GM23338 (cell line): Measurements from ENCODE around the gene HMCN2. TPM values are rescaled to one million over a fixed set of nuclear protein-coding genes. Genes with fewer than 3 reads are reported as not detected.
A peak's percentile ranks its signal among the peaks of the same experiment; 100 is the strongest.

Source experiments
- ATAC-seq: fragments of 200-7000 bp; cut with Tn5 transposase; 3 replicates; pipeline ENCODE4 v1.9.1; 2020
- DNase-seq: peaks from one replicate; pipeline ENCODE4 v3.0.0-alpha.2; 2015; ENCODE audit warnings: low spot score
- H2AFZ ChIP-seq: fragments of 200-600 bp; sonication (generic); 2 replicates; pipeline ENCODE4 v1.8.0; 2016; ENCODE audit warnings: antibody characterized with exemption, mild to moderate bottlenecking, moderate library complexity
- H3F3A ChIP-seq: fragments of 200-600 bp; sonication (generic); replicated peaks from 2 replicates; pipeline ENCODE4 v1.8.0; 2017; ENCODE audit warnings: antibody characterized with exemption, mixed run types, low read depth
- H3K27ac ChIP-seq: fragments of 200-600 bp; sonication (generic); 2 replicates; pipeline ENCODE4 v1.6.1; 2016; ENCODE audit warnings: low read depth
- H3K27me3 ChIP-seq: fragments of 200-600 bp; sonication (generic); 2 replicates; pipeline ENCODE4 v1.8.0; 2016; ENCODE audit warnings: mild to moderate bottlenecking, mixed run types, moderate library complexity; ENCODE audit not compliant: insufficient read depth
- H3K36me3 ChIP-seq: fragments of 200-600 bp; sonication (generic); 2 replicates; pipeline ENCODE4 v1.8.0; 2016; ENCODE audit warnings: mild to moderate bottlenecking; ENCODE audit not compliant: insufficient read depth
- H3K4me1 ChIP-seq: fragments of 200-600 bp; sonication (generic); 2 replicates; pipeline ENCODE4 v1.8.0; 2016; ENCODE audit warnings: mild to moderate bottlenecking, moderate library complexity; ENCODE audit not compliant: insufficient read depth
- H3K4me2 ChIP-seq: fragments of 200-600 bp; sonication (generic); 2 replicates; pipeline ENCODE4 v1.7.1; 2017; ENCODE audit warnings: mixed run types
- H3K4me3 ChIP-seq: fragments of 200-600 bp; sonication (generic); 2 replicates; pipeline ENCODE4 v1.6.1; 2016; ENCODE audit warnings: mixed run types
- H3K79me2 ChIP-seq: fragments of 200-600 bp; sonication (generic); replicated peaks from 2 replicates; pipeline ENCODE4 v1.8.0; 2017; ENCODE audit warnings: mild to moderate bottlenecking; ENCODE audit not compliant: insufficient read depth
- H3K9me2 ChIP-seq: fragments of 200-600 bp; sonication (generic); 2 replicates; pipeline ENCODE4 v1.8.0; 2017; ENCODE audit not compliant: insufficient read depth
- H4K20me1 ChIP-seq: fragments of 200-600 bp; sonication (generic); replicated peaks from 2 replicates; pipeline ENCODE4 v1.8.0; 2017; ENCODE audit warnings: mild to moderate bottlenecking; ENCODE audit not compliant: insufficient read depth
- H3K27ac Mint-ChIP-seq: 2 replicates; pipeline ENCODE4 v1.8.0; 2020; ENCODE audit warnings: inconsistent platforms, mild to moderate bottlenecking, moderate library complexity, mixed read lengths
- H3K27me3 Mint-ChIP-seq: 3 replicates; pipeline ENCODE4 v1.8.0; 2022; ENCODE audit warnings: low read depth, mild to moderate bottlenecking, moderate library complexity, mixed read lengths, inconsistent platforms; ENCODE audit not compliant: insufficient read depth, poor library complexity
- H3K36me3 Mint-ChIP-seq: 3 replicates; pipeline ENCODE4 v1.8.0; 2021; ENCODE audit warnings: low read depth, mild to moderate bottlenecking, inconsistent platforms, moderate library complexity, mixed read lengths
- H3K4me1 Mint-ChIP-seq: 3 replicates; pipeline ENCODE4 v1.8.0; 2020; ENCODE audit warnings: mild to moderate bottlenecking, inconsistent platforms, mixed read lengths
- H3K4me3 Mint-ChIP-seq: 3 replicates; pipeline ENCODE4 v1.8.0; 2021; ENCODE audit warnings: moderate library complexity, mild to moderate bottlenecking, inconsistent platforms, mixed read lengths
- H3K9me3 Mint-ChIP-seq: 3 replicates; pipeline ENCODE4 v1.8.0; 2020; ENCODE audit warnings: moderate library complexity, mild to moderate bottlenecking, inconsistent platforms, mixed read lengths
- CREB1 ChIP-seq: fragments of 250-450 bp; sonication (Bioruptor Pico); IDR thresholded peaks from 2 replicates; pipeline ENCODE4 v1.5.0; 2020; ENCODE audit warnings: low read depth, mild to moderate bottlenecking, moderate library complexity
- EZH2 ChIP-seq: fragments of 200-600 bp; sonication (generic); IDR thresholded peaks from one replicate; pipeline ENCODE4 v1.8.0; 2017; ENCODE audit warnings: antibody characterized with exemption, mild to moderate bottlenecking, low read depth; ENCODE audit not compliant: unreplicated experiment
- EZH2phosphoT487 ChIP-seq: fragments of 200-600 bp; sonication (generic); IDR thresholded peaks from one replicate; pipeline ENCODE4 v1.8.1; 2018; ENCODE audit warnings: antibody characterized with exemption; ENCODE audit not compliant: unreplicated experiment
- JUNB ChIP-seq: IDR thresholded peaks from one replicate; pipeline ENCODE4 v1.6.1; 2016; ENCODE audit warnings: antibody characterized with exemption; ENCODE audit not compliant: unreplicated experiment
- ZNF114 ChIP-seq: fragments of 250-450 bp; sonication (Bioruptor Pico); IDR thresholded peaks from 2 replicates; pipeline ENCODE4 v1.5.0; 2020; ENCODE audit warnings: mild to moderate bottlenecking, moderate library complexity
- ZNF331 ChIP-seq: fragments of 250-450 bp; sonication (Bioruptor Pico); IDR thresholded peaks from 2 replicates; pipeline ENCODE4 v1.5.0; 2020; ENCODE audit warnings: low read depth, mild to moderate bottlenecking, moderate library complexity
- ZNF462 ChIP-seq: fragments of 250-450 bp; sonication (Bioruptor Pico); IDR thresholded peaks from 2 replicates; pipeline ENCODE4 v1.5.0; 2020; ENCODE audit warnings: mild to moderate bottlenecking, moderate library complexity
- polyA plus RNA-seq: library from polyadenylated mRNA; unstranded; fragments of >200 nt; fragmentation: Nextera tagmentation; extraction: Ambion mirVana; gene quantifications from 2 replicates; pipeline ENCODE4 v1.2.1, GENCODE V29; 2016
- total RNA-seq: library from RNA; depleted of rRNA; stranded (reverse); fragments of >200 nt; shearing (Covaris generic); gene quantifications from 2 replicates; pipeline ENCODE4 v1.2.3, GENCODE V29; 2014
- TF ChIP-seq, protein P1 (sequence below): IDR thresholded peaks from 2 replicates; pipeline ENCODE4 v1.6.1; 2016; ENCODE audit warnings: antibody characterized with exemption
- TF ChIP-seq, protein P2 (sequence below), 2 experiments: fragments of 200-600 bp in 1 of 2; sonication (generic) in 1 of 2; conservative IDR thresholded peaks; 2 replicates each; pipeline versions ENCODE4 v1.5.1 to v1.6.1; 2016 to 2017; ENCODE audit warnings: antibody characterized with exemption in 2 of 2, low read depth in 2 of 2, mild to moderate bottlenecking in 2 of 2, moderate library complexity in 1 of 2

The HMCN2 gene
- total and polyA plus RNA-seq, 2 experiments from 2014 or later, result 1.3 to 4.7 TPM

GRCh38 chr9:130433168-130433946 is 167.8 kb downstream of the HMCN2 start:
- Histone ChIP-seq H3K9me2 (no peaks in the 10 kb centered on the region), H2AFZ (peak overlapping the region; percentile 94)

GRCh38 chr9:130433947-130434262 is 168.3 kb downstream of the HMCN2 start:
- H3K79me2 ChIP-seq, result no peaks in the 10 kb centered on the region
- H3K27me3 Mint-ChIP-seq, result peaks cover 28% of the 10 kb centered on the region
- peaks cover 6% of the 10 kb centered on the region; the same call in 1 of the 3 replicates for H3K36me3 Mint-ChIP-seq
- H3K27me3 ChIP-seq, result peaks cover 29% of the 10 kb centered on the region
- no peaks in the 10 kb centered on the region for H3K9me3 Mint-ChIP-seq
- no peak overlapping the region for H3K27ac Mint-ChIP-seq
- DNase-seq, result no peak
- H3K36me3 ChIP-seq, result no peaks in the 10 kb centered on the region
- peak overlapping the region; percentile 33; the same call in 2 of the 3 replicates for H3K4me3 Mint-ChIP-seq
- H3K9me2 ChIP-seq, result no peaks in the 10 kb centered on the region
- ATAC-seq, result no peak
- H2AFZ ChIP-seq, result peak overlapping the region; percentile 94
- H3K4me3 ChIP-seq, result peak overlapping the region; percentile 64
- H3K4me1 ChIP-seq, result no peaks in the 10 kb centered on the region
- H3F3A ChIP-seq, result no peaks in the 10 kb centered on the region; the same call in 1 of the 2 replicates
- peaks cover 2% of the 10 kb centered on the region for H3K4me1 Mint-ChIP-seq
- no peak overlapping the region for H3K27ac ChIP-seq
- no peaks in the 10 kb centered on the region for H4K20me1 ChIP-seq
- H3K4me2 ChIP-seq, result peak overlapping the region; percentile 89
- TF ChIP-seq JUNB (no peak), ZNF331 (CRISPR knock-in tag) (no peak), ZNF462 (CRISPR knock-in tag) (no peak)
- TF ChIP-seq, protein P1, sequence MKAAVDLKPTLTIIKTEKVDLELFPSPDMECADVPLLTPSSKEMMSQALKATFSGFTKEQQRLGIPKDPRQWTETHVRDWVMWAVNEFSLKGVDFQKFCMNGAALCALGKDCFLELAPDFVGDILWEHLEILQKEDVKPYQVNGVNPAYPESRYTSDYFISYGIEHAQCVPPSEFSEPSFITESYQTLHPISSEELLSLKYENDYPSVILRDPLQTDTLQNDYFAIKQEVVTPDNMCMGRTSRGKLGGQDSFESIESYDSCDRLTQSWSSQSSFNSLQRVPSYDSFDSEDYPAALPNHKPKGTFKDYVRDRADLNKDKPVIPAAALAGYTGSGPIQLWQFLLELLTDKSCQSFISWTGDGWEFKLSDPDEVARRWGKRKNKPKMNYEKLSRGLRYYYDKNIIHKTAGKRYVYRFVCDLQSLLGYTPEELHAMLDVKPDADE, result no peak

More at GRCh38 chr9:130433168-130433946, 167.8 kb downstream of the HMCN2 start:
- H3F3A ChIP-seq, result no peaks in the 10 kb centered on the region; the same call in 1 of the 2 replicates
- H3K27me3 ChIP-seq, result peaks cover 29% of the 10 kb centered on the region
- peaks cover 3% of the 10 kb centered on the region for H3K4me1 Mint-ChIP-seq
- ATAC-seq, result peak; percentile 89
- no peaks in the 10 kb centered on the region for H3K36me3 ChIP-seq
- peak overlapping the region; percentile 63 for H3K4me3 Mint-ChIP-seq
- peaks cover 6% of the 10 kb centered on the region; the same call in 1 of the 3 replicates for H3K36me3 Mint-ChIP-seq
- H3K9me3 Mint-ChIP-seq, result no peaks in the 10 kb centered on the region
- DNase-seq, result peak; percentile 82
- no peak overlapping the region for H3K27ac Mint-ChIP-seq
- H3K4me1 ChIP-seq, result no peaks in the 10 kb centered on the region
- H3K79me2 ChIP-seq, result no peaks in the 10 kb centered on the region
- peak overlapping the region; percentile 89 for H3K4me2 ChIP-seq
- no peak overlapping the region for H3K27ac ChIP-seq
- H3K27me3 Mint-ChIP-seq, result peaks cover 26% of the 10 kb centered on the region
- TF ChIP-seq ZNF114 (CRISPR knock-in tag), result no peak
- no peak for TF ChIP-seq JUNB
- TF ChIP-seq, protein P1, result no peak
- TF ChIP-seq EZH2phosphoT487, result no peak
- TF ChIP-seq CREB1 (CRISPR knock-in tag), result peak; percentile 30; the same call in 1 of the 2 replicates
- TF ChIP-seq EZH2, result peak; percentile 17
- TF ChIP-seq, protein P2, sequence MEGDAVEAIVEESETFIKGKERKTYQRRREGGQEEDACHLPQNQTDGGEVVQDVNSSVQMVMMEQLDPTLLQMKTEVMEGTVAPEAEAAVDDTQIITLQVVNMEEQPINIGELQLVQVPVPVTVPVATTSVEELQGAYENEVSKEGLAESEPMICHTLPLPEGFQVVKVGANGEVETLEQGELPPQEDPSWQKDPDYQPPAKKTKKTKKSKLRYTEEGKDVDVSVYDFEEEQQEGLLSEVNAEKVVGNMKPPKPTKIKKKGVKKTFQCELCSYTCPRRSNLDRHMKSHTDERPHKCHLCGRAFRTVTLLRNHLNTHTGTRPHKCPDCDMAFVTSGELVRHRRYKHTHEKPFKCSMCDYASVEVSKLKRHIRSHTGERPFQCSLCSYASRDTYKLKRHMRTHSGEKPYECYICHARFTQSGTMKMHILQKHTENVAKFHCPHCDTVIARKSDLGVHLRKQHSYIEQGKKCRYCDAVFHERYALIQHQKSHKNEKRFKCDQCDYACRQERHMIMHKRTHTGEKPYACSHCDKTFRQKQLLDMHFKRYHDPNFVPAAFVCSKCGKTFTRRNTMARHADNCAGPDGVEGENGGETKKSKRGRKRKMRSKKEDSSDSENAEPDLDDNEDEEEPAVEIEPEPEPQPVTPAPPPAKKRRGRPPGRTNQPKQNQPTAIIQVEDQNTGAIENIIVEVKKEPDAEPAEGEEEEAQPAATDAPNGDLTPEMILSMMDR (conservative IDR thresholded peaks at IDR 0.05; ENCODE audit: low read depth in 2 of 2), result peak; percentile 42 to 47
- H4K20me1 ChIP-seq, result no peaks in the 10 kb centered on the region
- peak overlapping the region; percentile 64 for H3K4me3 ChIP-seq
